T-cell (primary cell): ENCODE results near the gene ADAMTS16. TPM values are rescaled to one million over a fixed set of nuclear protein-coding genes. Genes with fewer than 3 reads are reported as not detected.

Source experiments
- ATAC-seq, 4 experiments: fragments of 200-7000 bp in 3 of 4; fragments of 150-1000 bp in 1 of 4; cut with Tn5 transposase; replicated peaks in 1 of 4; 1 replicate in 3 of 4; 2 replicates in 1 of 4; pipeline ENCODE4 v1.10.0; 2021; ENCODE audit warnings: moderate library complexity in 3 of 4, mild to moderate bottlenecking in 2 of 4, moderate number of reproducible peaks in 1 of 4
- CTCF ChIA-PET, 2 donors: fragments of 300-600 bp; sonication (Branson Sonifier 250); formaldehyde crosslinking; loops; one replicate each; lab custom pipeline; 2022; ENCODE audit warnings: antibody characterized with exemption in 2 of 2; lab: Charles Lee
- POLR2A ChIA-PET, 2 donors: fragments of 300-600 bp; sonication (Branson Sonifier 250); formaldehyde crosslinking; loops; one replicate each; lab custom pipeline; 2022; ENCODE audit warnings: antibody characterized with exemption in 2 of 2; lab: Charles Lee
- DNase-seq, 35 experiments: peaks; one replicate each; pipeline versions ENCODE4 v3.0.0 to v3.0.0-alpha.2; 2013 to 2023
- H3K27ac ChIP-seq: one replicate; pipeline ENCODE4 v1.5.1; 2013; ENCODE audit warnings: low read length
- H3K27me3 ChIP-seq, 2 experiments: replicated peaks in 1 of 2; 1 replicate in 1 of 2; 2 replicates in 1 of 2; pipeline versions ENCODE4 v1.6.1 to v1.7.0; 2013; ENCODE audit warnings: low read length in 1 of 2, mixed read lengths in 1 of 2; ENCODE audit not compliant: control insufficient read depth in 2 of 2, insufficient read depth in 2 of 2; ENCODE audit errors: extremely low read depth in 1 of 2
- H3K36me3 ChIP-seq, 2 donors: 1 replicate in 1 of 2; 2 replicates in 1 of 2; pipeline versions ENCODE4 v1.6.1 to v1.7.0; 2013; ENCODE audit warnings: low read length in 1 of 2; ENCODE audit not compliant: control insufficient read depth in 2 of 2, insufficient read depth in 1 of 2; ENCODE audit errors: extremely low read depth in 1 of 2
- H3K4me1 ChIP-seq, 2 experiments: 1 replicate in 1 of 2; 2 replicates in 1 of 2; pipeline versions ENCODE4 v1.6.1 to v1.7.0; 2013; ENCODE audit warnings: low read length in 2 of 2, mixed read lengths in 1 of 2; ENCODE audit not compliant: insufficient read depth in 2 of 2, control insufficient read depth in 1 of 2; ENCODE audit errors: extremely low read depth in 1 of 2
- H3K4me3 ChIP-seq, 2 donors: 1 replicate in 1 of 2; 2 replicates in 1 of 2; pipeline versions ENCODE4 v1.5.1 to v1.7.0; 2013; ENCODE audit warnings: mild to moderate bottlenecking in 2 of 2, low read length in 1 of 2, moderate library complexity in 1 of 2; ENCODE audit not compliant: control insufficient read depth in 1 of 2; ENCODE audit errors: extremely low read depth in 1 of 2
- H3K9me3 ChIP-seq: 2 replicates; pipeline ENCODE4 v1.7.0; 2013
- H3K27ac Mint-ChIP-seq, 2 donors: one replicate each; pipeline ENCODE4 v1.8.0; 2020 to 2021; ENCODE audit warnings: mild to moderate bottlenecking in 2 of 2, mixed read lengths in 2 of 2
- H3K27me3 Mint-ChIP-seq, 2 donors: one replicate each; pipeline ENCODE4 v1.8.0; 2021 to 2022; ENCODE audit warnings: mixed read lengths in 2 of 2
- H3K36me3 Mint-ChIP-seq: one replicate; pipeline ENCODE4 v1.8.0; 2021; ENCODE audit warnings: mixed read lengths
- H3K4me1 Mint-ChIP-seq, 3 donors: one replicate each; pipeline ENCODE4 v1.8.0; 2020 to 2022; ENCODE audit warnings: mixed read lengths in 3 of 3, mild to moderate bottlenecking in 1 of 3
- H3K4me3 Mint-ChIP-seq, 3 donors: one replicate each; pipeline ENCODE4 v1.8.0; 2020 to 2022; ENCODE audit warnings: mild to moderate bottlenecking in 3 of 3, mixed read lengths in 3 of 3, moderate library complexity in 3 of 3
- H3K9me3 Mint-ChIP-seq, 3 donors: one replicate each; pipeline ENCODE4 v1.8.0; 2020 to 2022; ENCODE audit warnings: mixed read lengths in 3 of 3
- WGBS: methylation state at CpG from one replicate; pipeline ENCODE4 v1.1.5; 2013; ENCODE audit warnings: missing lambda C conversion rate; ENCODE audit not compliant: insufficient coverage; 5-methylcytosine and 5-hydroxymethylcytosine counted together
- total RNA-seq, 35 experiments: library from RNA in 6 of 35; stranded (reverse) in 6 of 35; fragments of 120-200 nt in 1 of 35; gene quantifications; one replicate each; pipeline versions ENCODE4 v1.2.1 to v1.2.4 and lab custom pipeline; 2013 to 2026

Gene ADAMTS16
- total RNA-seq, 5 donors from 2014 or later (not counting 1 experiment from before 2014, with no cell fraction given): 0.06 to 0.09 TPM; not detected in 3

DNA sequence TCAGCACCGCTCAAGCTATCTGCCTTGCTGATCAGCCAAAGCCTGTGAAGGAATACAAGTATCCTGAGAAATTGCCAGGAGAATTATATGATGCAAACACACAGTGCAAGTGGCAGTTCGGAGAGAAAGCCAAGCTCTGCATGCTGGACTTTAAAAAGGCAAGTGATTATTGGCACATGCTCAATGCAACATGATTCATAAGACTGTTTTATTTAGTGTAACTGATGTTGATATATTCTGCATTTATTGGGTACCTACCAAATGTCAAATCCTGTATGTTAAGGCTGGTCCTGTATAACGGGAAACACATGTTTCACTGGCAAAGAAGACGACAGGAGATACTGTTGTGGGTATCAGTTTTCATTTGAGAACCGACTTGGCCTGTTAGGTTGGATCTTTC is 69.0 kb downstream of the ADAMTS16 start:
- Mint-ChIP-seq H3K4me3 (no peak overlapping the region), H3K4me1 (no peaks in the 10 kb centered on the region), H3K36me3 (no peaks in the 10 kb centered on the region), H3K27me3 (peaks cover 0 to 3% of the 10 kb centered on the region in 2 donors), H3K27ac (no peak overlapping the region), H3K9me3 (peaks cover 0 to 2% (median 0%) of the 10 kb centered on the region in 3 donors)
- DNase-seq: no peak
- Histone ChIP-seq H3K4me3 (no peak overlapping the region), H3K27me3 (no peaks in the 10 kb centered on the region), H3K27ac (no peak overlapping the region), H3K4me1 (no peaks in the 10 kb centered on the region), H3K36me3 (no peaks in the 10 kb centered on the region), H3K9me3 (no peaks in the 10 kb centered on the region)
- ChIA-PET POLR2A (interaction anchor here (0.6 kb wide), 2 partner anchors 38 to 673 kb away, joined by 3 read pairs; no protein-coding TSS in a partner anchor), CTCF (no interaction called here)
- 62% methylated on average over 3 of the region's 5 CpGs for WGBS
- ATAC-seq: no peak

DNA sequence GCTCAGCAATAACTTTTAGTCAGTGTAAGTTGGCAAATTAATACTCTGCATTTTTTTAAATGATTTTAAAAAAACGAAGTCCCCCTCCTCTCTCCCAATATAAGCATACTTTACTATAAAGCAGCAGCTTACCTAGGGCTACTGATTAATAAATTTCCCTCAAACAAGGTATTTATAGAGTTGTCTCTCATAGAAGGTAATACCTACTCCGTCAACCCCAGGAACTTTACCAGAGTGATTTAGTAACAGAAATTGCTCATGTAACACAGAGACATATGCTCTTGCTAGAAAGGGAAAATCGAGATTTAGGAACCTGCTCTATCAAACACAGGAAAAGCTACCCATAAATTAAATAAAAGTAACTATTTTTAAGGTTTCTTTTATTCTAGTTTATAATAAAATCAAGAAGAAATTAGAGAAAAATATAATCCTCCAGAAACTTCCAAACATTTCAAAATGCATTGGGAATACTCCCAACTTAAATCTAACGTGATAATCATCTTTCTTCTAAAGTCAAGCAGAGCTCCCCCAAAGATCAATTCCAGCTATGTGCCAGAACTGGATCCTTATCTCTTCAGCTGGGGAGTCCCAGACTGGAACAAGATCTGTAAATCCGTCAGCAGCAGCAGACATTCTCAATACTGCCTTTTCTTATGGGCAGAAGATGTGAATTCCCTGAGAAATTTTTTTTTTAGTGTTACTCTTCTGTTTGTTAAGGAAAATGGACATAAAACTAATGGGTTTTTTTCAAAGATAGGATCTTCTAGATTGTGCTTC is 69.6 kb downstream of the ADAMTS16 start:
- H3K9me3 Mint-ChIP-seq: peaks cover 0 to 2% (median 0%) of the 10 kb centered on the region in 3 donors
- Histone ChIP-seq H3K36me3 (no peaks in the 10 kb centered on the region), H3K27ac (no peak overlapping the region), H3K9me3 (no peaks in the 10 kb centered on the region), H3K4me1 (no peaks in the 10 kb centered on the region), H3K27me3 (no peaks in the 10 kb centered on the region), H3K4me3 (no peak overlapping the region)
- no peak overlapping the region for H3K27ac Mint-ChIP-seq
- ATAC-seq (no peak), DNase-seq (no peak)
- H3K27me3 Mint-ChIP-seq: peaks cover 0 to 3% of the 10 kb centered on the region in 2 donors
- CTCF ChIA-PET: no interaction called here
- WGBS: 80% methylated on average over 1 of the region's 5 CpGs
- H3K36me3 Mint-ChIP-seq: no peaks in the 10 kb centered on the region
- H3K4me3 Mint-ChIP-seq: no peak overlapping the region
- POLR2A ChIA-PET: interaction anchor here in 1 of 2 donors (0.6 kb wide), 1 partner anchor 39 kb away, joined by 3 read pairs; no protein-coding TSS in a partner anchor
- no peaks in the 10 kb centered on the region for H3K4me1 Mint-ChIP-seq

DNA sequence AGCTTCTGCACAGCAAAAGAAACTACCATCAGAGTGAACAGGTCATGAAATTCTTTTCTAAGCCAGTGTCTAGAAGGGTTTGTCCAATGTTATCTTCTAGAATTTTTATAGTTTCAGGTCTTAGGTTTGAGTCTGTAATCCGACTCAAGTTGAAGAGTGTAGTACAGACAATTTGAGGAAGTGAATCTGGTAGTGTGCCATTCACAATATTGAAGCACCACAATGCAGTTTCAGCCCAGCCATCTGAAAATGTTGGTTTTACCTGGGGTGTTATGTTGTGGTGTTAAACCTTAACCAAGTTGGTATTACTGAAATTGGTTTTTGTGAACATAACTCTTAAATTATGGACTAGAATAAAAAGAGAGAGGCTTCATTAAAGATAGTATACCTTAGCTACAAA is 77.2 kb downstream of the ADAMTS16 start:
- H3K27me3 Mint-ChIP-seq: peaks cover 0 to 4% of the 10 kb centered on the region in 2 donors
- no peak overlapping the region for H3K4me3 Mint-ChIP-seq
- WGBS: no CpG with 5 or more reads among the region's 1 CpG
- H3K4me1 ChIP-seq: no peaks in the 10 kb centered on the region
- DNase-seq (no peak), ATAC-seq (no peak)
- ChIA-PET CTCF (no interaction called here), POLR2A (no interaction called here)
- H3K27ac Mint-ChIP-seq: no peak overlapping the region
- no peaks in the 10 kb centered on the region for H3K36me3 ChIP-seq
- H3K4me1 Mint-ChIP-seq: no peaks in the 10 kb centered on the region
- H3K27me3 ChIP-seq: no peaks in the 10 kb centered on the region
- no peaks in the 10 kb centered on the region for H3K9me3 Mint-ChIP-seq
- H3K4me3 ChIP-seq: no peak overlapping the region
- H3K9me3 ChIP-seq: no peaks in the 10 kb centered on the region
- no peak overlapping the region for H3K27ac ChIP-seq
- no peaks in the 10 kb centered on the region for H3K36me3 Mint-ChIP-seq

GRCh38 chr5:5218396-5218795 is 78.3 kb downstream of the ADAMTS16 start:
- Histone ChIP-seq H3K4me3 (no peak overlapping the region), H3K27me3 (no peaks in the 10 kb centered on the region), H3K36me3 (no peaks in the 10 kb centered on the region), H3K4me1 (no peaks in the 10 kb centered on the region), H3K9me3 (no peaks in the 10 kb centered on the region), H3K27ac (no peak overlapping the region)
- WGBS: 88% methylated on average over 3 of the region's 5 CpGs
- CTCF ChIA-PET: no interaction called here
- Mint-ChIP-seq H3K36me3 (no peaks in the 10 kb centered on the region), H3K27me3 (peaks cover 3 to 4% of the 10 kb centered on the region in 2 donors), H3K9me3 (no peaks in the 10 kb centered on the region), H3K4me1 (no peaks in the 10 kb centered on the region), H3K4me3 (no peak overlapping the region), H3K27ac (no peak overlapping the region)
- POLR2A ChIA-PET: no interaction called here
- ATAC-seq: no peak
- no peak for DNase-seq

DNA sequence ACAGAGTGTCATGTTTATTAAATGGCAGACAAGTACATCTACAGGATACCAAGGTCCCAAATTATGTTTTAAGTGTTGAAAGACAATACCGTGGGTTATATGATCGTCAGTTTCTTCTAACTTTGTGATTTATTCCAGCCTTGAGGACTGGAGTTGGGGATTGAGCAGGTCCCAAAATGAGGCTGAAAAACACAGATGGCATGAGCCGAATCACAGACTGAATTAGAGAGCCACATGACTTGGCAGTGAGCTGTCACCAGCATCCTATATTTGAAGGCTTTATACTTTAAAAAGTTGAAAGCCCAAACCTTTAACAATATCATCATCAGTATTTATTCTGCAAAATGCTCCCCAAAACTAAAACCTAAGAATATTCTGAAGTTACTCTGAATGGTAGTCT is 79.4 kb downstream of the ADAMTS16 start:
- Mint-ChIP-seq H3K36me3 (no peaks in the 10 kb centered on the region), H3K4me3 (no peak overlapping the region), H3K4me1 (no peaks in the 10 kb centered on the region), H3K9me3 (no peaks in the 10 kb centered on the region), H3K27me3 (peaks cover 4 to 8% of the 10 kb centered on the region in 2 donors), H3K27ac (no peak overlapping the region)
- no peak for DNase-seq
- ChIA-PET POLR2A (no interaction called here), CTCF (no interaction called here)
- Histone ChIP-seq H3K4me3 (no peak overlapping the region), H3K27me3 (no peaks in the 10 kb centered on the region), H3K9me3 (no peaks in the 10 kb centered on the region), H3K27ac (no peak overlapping the region), H3K36me3 (no peaks in the 10 kb centered on the region), H3K4me1 (no peaks in the 10 kb centered on the region)
- 86% methylated on average over 2 of the region's 3 CpGs for WGBS
- ATAC-seq: no peak

DNA sequence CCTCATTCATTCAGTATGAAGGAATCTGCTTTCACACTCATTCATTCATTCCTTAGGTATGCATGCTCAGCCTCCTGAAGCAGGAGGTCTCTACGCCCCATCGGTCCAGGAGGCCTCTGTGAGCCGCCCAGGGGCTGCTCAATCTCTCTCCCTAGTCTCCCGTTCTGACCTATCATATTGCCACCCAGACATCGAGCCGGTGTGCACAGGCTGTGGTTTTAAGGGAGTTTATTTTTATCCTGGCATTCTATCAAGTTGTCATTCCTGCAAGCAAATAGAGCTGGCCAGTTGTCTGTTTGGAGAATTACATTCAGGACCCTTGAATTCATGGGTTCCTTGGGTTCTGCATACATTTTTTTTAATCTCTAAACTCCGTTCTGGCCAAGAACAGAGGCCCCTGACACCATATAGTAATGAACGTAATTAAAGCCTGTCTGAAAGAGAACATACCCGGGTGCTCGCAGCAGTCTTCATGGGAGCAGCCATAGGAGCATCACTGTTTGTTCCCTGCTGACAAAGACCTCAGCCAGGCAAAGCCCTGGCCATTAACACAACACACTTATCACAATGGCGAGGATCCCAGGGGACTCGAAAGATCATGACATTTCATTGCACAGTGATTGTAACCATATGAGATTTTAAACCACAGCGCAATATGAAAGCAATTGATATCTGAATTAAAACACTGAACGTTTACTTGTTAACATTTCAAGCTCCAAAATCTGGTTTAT is 80.9 kb downstream of the ADAMTS16 start:
- Mint-ChIP-seq H3K4me1 (no peaks in the 10 kb centered on the region), H3K9me3 (no peaks in the 10 kb centered on the region), H3K27me3 (peaks cover 2 to 8% of the 10 kb centered on the region in 2 donors), H3K4me3 (no peak overlapping the region), H3K36me3 (no peaks in the 10 kb centered on the region), H3K27ac (no peak overlapping the region)
- H3K27me3 ChIP-seq: no peaks in the 10 kb centered on the region
- ChIA-PET CTCF (no interaction called here), POLR2A (no interaction called here)
- no peak overlapping the region for H3K27ac ChIP-seq
- 90% methylated on average over 3 of the region's 14 CpGs for WGBS
- H3K4me3 ChIP-seq: no peak overlapping the region
- no peaks in the 10 kb centered on the region for H3K4me1 ChIP-seq
- H3K9me3 ChIP-seq: no peaks in the 10 kb centered on the region
- no peak for ATAC-seq
- no peak for DNase-seq
- H3K36me3 ChIP-seq: no peaks in the 10 kb centered on the region
